Upper lobe of left lung (tissue), 6 donors: ENCODE results near the gene LRP4. TPM values are rescaled to one million over a fixed set of nuclear protein-coding genes. Genes with fewer than 3 reads are reported as not detected.
"Not testable (repeated sequence)": the region's sequence is repeated elsewhere in the genome, so short reads cannot be mapped to it uniquely, and the experiment has no call there.

Source experiments
- ATAC-seq, 2 donors: fragments of 200-7000 bp; cut with Tn5 transposase; one replicate each; pipeline ENCODE4 v1.9.1; 2022; ENCODE audit warnings: mild to moderate bottlenecking in 2 of 2, moderate library complexity in 2 of 2; ENCODE audit not compliant: low FRiP score in 2 of 2
- DNase-seq, 2 donors: peaks; one replicate each; pipeline ENCODE4 v3.0.0-alpha.2; 2019 to 2020
- H3K27ac ChIP-seq, 4 donors: fragments of 200-600 bp; sonication (generic); one replicate each; pipeline ENCODE4 v1.5.1; 2016 to 2019
- H3K27me3 ChIP-seq, 4 donors: fragments of 200-600 bp; sonication (generic); one replicate each; pipeline ENCODE4 v1.5.1; 2017 to 2019
- H3K36me3 ChIP-seq, 4 donors: fragments of 200-600 bp; sonication (generic); one replicate each; pipeline ENCODE4 v1.5.1; 2016 to 2019
- H3K4me1 ChIP-seq, 4 donors: fragments of 200-600 bp; sonication (generic); one replicate each; pipeline ENCODE4 v1.5.1; 2018 to 2019
- H3K4me3 ChIP-seq, 4 donors: fragments of 200-600 bp; sonication (generic); one replicate each; pipeline ENCODE4 v1.5.1; 2017 to 2019; ENCODE audit warnings: mild to moderate bottlenecking in 2 of 4, moderate library complexity in 1 of 4
- H3K9me3 ChIP-seq, 4 donors: fragments of 200-600 bp; sonication (generic); one replicate each; pipeline ENCODE4 v1.5.1; 2018 to 2019
- CTCF ChIP-seq, 6 experiments: fragments of 450-650 bp in 4 of 6; fragments of 200-600 bp in 2 of 6; sonication (generic) in 2 of 6; IDR thresholded peaks; one replicate each; pipeline ENCODE4 v1.5.1; 2016 to 2019; ENCODE audit warnings: antibody characterized with exemption in 6 of 6
- EP300 ChIP-seq, 4 donors: sonication (generic); formaldehyde crosslinking; IDR thresholded peaks; one replicate each; pipeline ENCODE4 v1.5.1; 2017; ENCODE audit warnings: antibody characterized with exemption in 4 of 4, control low read depth in 2 of 4
- POLR2A ChIP-seq, 4 donors: fragments of 450-650 bp; IDR thresholded peaks; one replicate each; pipeline ENCODE4 v1.5.1; 2016 to 2017; ENCODE audit warnings: antibody characterized with exemption in 4 of 4, mild to moderate bottlenecking in 2 of 4
- POLR2AphosphoS5 ChIP-seq, 2 donors: sonication (generic); formaldehyde crosslinking; IDR thresholded peaks; one replicate each; pipeline ENCODE4 v1.5.1; 2017; ENCODE audit warnings: antibody characterized with exemption in 2 of 2
- WGBS, 2 donors: methylation state at CpG; one replicate each; pipeline ENCODE4 v1.1.5; 2017 to 2018; 5-methylcytosine and 5-hydroxymethylcytosine counted together
- total RNA-seq, 6 donors: library from RNA; depleted of rRNA in 4 of 6; stranded (reverse); fragments of >200 nt in 4 of 6; gene quantifications; one replicate each; pipeline versions ENCODE4 v1.1.0 to v1.2.1, GENCODE V29; 2016 to 2021
- donor health status: DM: no; HTN: no; CAD: no; lungs with moderate emphysema.
- donor health status: DM: no; HTN: yes; CAD: no; lungs with severe emphysema.

The LRP4 gene
- total RNA-seq: 1 to 10 TPM; 2.6 to 8.8 (median 5.2) TPM

DNA sequence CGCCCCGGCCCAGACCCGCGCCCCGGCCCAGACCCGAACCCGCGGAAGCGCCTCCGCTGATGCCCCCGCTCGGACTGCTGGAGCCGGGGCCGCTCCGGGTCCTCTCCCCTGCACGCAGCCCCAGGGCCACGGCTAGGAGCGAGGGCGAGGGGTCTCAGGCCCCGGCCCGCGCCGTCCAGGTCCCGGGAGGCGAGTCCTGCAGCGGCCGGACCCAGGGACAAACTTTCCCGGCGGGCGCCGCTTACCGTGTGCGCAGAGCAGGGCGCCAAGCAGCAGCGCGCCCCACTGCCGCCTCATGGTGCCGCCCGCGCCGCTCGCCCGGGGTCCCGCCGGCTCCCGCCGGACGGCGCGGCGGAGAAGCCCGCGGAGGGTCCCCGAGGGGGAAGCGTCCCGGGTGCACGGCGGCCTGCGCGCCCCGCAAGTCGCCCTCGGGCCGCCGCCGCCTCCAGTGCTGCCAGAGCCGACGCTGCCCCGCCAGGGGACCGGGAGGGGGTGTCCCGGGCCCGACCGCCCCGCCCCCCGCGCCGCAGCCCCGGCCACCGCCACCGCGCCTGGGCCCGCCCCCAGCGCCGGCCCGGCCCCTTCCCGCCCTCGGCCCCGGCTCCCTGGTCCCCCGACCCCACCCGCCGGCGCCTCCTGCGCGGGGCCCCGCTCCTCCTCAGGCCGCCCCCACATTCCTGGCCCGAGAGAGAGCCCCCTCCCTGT is at the start of gene LRP4:
TSS of gene LRP4 (minus strand) at position 468 of the 705 bp plus-strand sequence. CDS start at position 297, 171 bp downstream.
- TF ChIP-seq EP300 (IDR thresholded peaks at IDR 0.05): no peak
- peak in 1 of 6 experiments; percentile 30 for TF ChIP-seq CTCF (IDR thresholded peaks at IDR 0.05)
- H3K27me3 ChIP-seq: peaks cover 0 to 24% (median 9%) of the 10 kb centered on the region in 4 donors
- DNase-seq (peak in 1 of 2 donors; percentile 92), ATAC-seq (peak in 1 of 2 donors; percentile 68)
- no peaks in the 10 kb centered on the region for H3K9me3 ChIP-seq
- 0 to 1% methylated on average over 4 to 26 of the region's 97 CpGs for WGBS, 2 donors
- peak within 1 kb of the TSS; percentile 39 to 80 (median 62) for H3K27ac ChIP-seq
- H3K4me3 ChIP-seq: peak within 1 kb of the TSS; percentile 28 to 68 (median 58)
- H3K4me1 ChIP-seq: peaks cover 21 to 39% (median 30%) of the 10 kb centered on the region in 4 donors
- H3K36me3 ChIP-seq: no peaks in the 10 kb centered on the region

DNA sequence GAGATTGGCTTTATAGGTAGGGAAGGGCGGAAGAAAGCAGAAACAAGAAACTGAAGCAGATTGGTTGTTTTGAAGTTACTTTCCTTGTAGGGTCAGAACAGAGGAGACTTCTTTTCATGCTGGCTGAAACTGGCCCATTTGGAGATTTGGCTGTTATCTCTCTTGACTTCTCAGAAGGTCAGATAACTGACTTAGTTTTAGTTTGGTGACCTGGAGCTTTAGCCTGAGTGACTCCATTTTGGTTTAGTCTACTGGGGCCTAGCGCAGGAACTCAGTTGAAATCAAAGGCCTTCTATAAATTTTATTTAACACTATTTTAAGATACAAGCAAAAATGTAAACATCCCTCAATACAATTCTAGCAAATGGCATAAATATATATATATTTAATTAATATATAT is 49.6 kb upstream of the LRP4 start:
- no peaks in the 10 kb centered on the region for H3K9me3 ChIP-seq
- no peak overlapping the region for H3K27ac ChIP-seq
- ATAC-seq (no peak), DNase-seq (no peak)
- H3K4me1 ChIP-seq: no peaks in the 10 kb centered on the region
- TF ChIP-seq POLR2A (IDR thresholded peaks at IDR 0.05) (no peak), EP300 (IDR thresholded peaks at IDR 0.05) (no peak), CTCF (IDR thresholded peaks at IDR 0.05) (no peak), POLR2AphosphoS5 (IDR thresholded peaks at IDR 0.05) (no peak)
- no peaks in the 10 kb centered on the region for H3K27me3 ChIP-seq
- H3K4me3 ChIP-seq: no peak overlapping the region
- H3K36me3 ChIP-seq: no peaks in the 10 kb centered on the region
- 98 to 100% methylated on average over 2 of the region's 2 CpGs for WGBS, 2 donors

- WGBS, 2 donors: 71 to 90% methylated on average over 2 of the region's 2 CpGs
Observed at GRCh38 chr11:46966773-46967172, 48.4 kb upstream of the LRP4 start.

GRCh38 chr11:46963844-46964243 is 45.5 kb upstream of the LRP4 start:
- DNase-seq (no peak), ATAC-seq (no peak)
- H3K4me1 ChIP-seq: no peaks in the 10 kb centered on the region
- WGBS, 2 donors: 94 to 99% methylated on average over 3 of the region's 3 CpGs
- H3K9me3 ChIP-seq: no peaks in the 10 kb centered on the region
- H3K27me3 ChIP-seq: no peaks in the 10 kb centered on the region
- TF ChIP-seq POLR2AphosphoS5 (IDR thresholded peaks at IDR 0.05) (no peak), POLR2A (IDR thresholded peaks at IDR 0.05) (no peak), EP300 (IDR thresholded peaks at IDR 0.05) (no peak), CTCF (IDR thresholded peaks at IDR 0.05) (no peak)
- no peak overlapping the region for H3K4me3 ChIP-seq
- no peaks in the 10 kb centered on the region for H3K36me3 ChIP-seq
- H3K27ac ChIP-seq: no peak overlapping the region

More at GRCh38 chr11:46966773-46967172, 48.4 kb upstream of the LRP4 start:
- no peak overlapping the region for H3K4me3 ChIP-seq
- no peak overlapping the region for H3K27ac ChIP-seq
- no peak for DNase-seq
- no peak for TF ChIP-seq POLR2A (IDR thresholded peaks at IDR 0.05)
- no peak for TF ChIP-seq POLR2AphosphoS5 (IDR thresholded peaks at IDR 0.05)
- no peak for TF ChIP-seq EP300 (IDR thresholded peaks at IDR 0.05)
- no peak for TF ChIP-seq CTCF (IDR thresholded peaks at IDR 0.05)
- no peaks in the 10 kb centered on the region for H3K9me3 ChIP-seq
- H3K36me3 ChIP-seq: no peaks in the 10 kb centered on the region
- no peaks in the 10 kb centered on the region for H3K27me3 ChIP-seq
- ATAC-seq: no peak
- no peaks in the 10 kb centered on the region for H3K4me1 ChIP-seq

GRCh38 chr11:46961886-46962285 is 43.5 kb upstream of the LRP4 start:
- not testable (repeated sequence) for ATAC-seq, H3K4me3 ChIP-seq, H3K9me3 ChIP-seq, H3K27me3 ChIP-seq, H3K27ac ChIP-seq, DNase-seq, H3K4me1 ChIP-seq, H3K36me3 ChIP-seq
- 81 to 93% methylated on average over 3 of the region's 3 CpGs for WGBS, 2 donors
